ENCODE results near the gene NKX2-2. TPM values are rescaled to one million over a fixed set of nuclear protein-coding genes. Genes with fewer than 3 reads are reported as not detected.
A peak's percentile ranks its signal among the peaks of the same experiment; 100 is the strongest.

The NKX2-2 gene
- total RNA-seq, 1 experiment from 2014 or later: not detected

GRCh38 chr20:21515300-21516179 lies 1.7 kb upstream of the NKX2-2 start:
- no peak for DNase-seq
- intact Hi-C loops (cut with micrococcal nuclease; ENCODE audit: unreplicated experiment): no loop called here
- TF ChIP-seq CTCF (IDR thresholded peaks at IDR 0.05; ENCODE audit: unreplicated experiment): no peak
- CTCF ChIA-PET: no interaction called here
- no peaks in the 10 kb centered on the region for H3K36me3 Mint-ChIP-seq (ENCODE audit: insufficient read depth, unreplicated experiment)
- H3K9me3 Mint-ChIP-seq (ENCODE audit: low read depth, unreplicated experiment): no peaks in the 10 kb centered on the region
- no peak overlapping the region for H3K27ac Mint-ChIP-seq (ENCODE audit: unreplicated experiment)
- H3K4me3 Mint-ChIP-seq (ENCODE audit: low read depth, unreplicated experiment): no peak overlapping the region
- no TSS peak for BruUV-seq (replicated peaks)
- H3K4me1 Mint-ChIP-seq (ENCODE audit: low read depth, unreplicated experiment): no peaks in the 10 kb centered on the region
- H3K27me3 Mint-ChIP-seq (ENCODE audit: unreplicated experiment): peaks cover 12% of the 10 kb centered on the region

- CTCF ChIA-PET: no interaction called here
- DNase-seq: no peak
- Mint-ChIP-seq H3K4me3 (ENCODE audit: low read depth, unreplicated experiment) (no peak overlapping the region), H3K9me3 (ENCODE audit: low read depth, unreplicated experiment) (no peaks in the 10 kb centered on the region), H3K27ac (ENCODE audit: unreplicated experiment) (no peak overlapping the region), H3K36me3 (ENCODE audit: insufficient read depth, unreplicated experiment) (no peaks in the 10 kb centered on the region), H3K27me3 (ENCODE audit: unreplicated experiment) (peaks cover 12% of the 10 kb centered on the region), H3K4me1 (ENCODE audit: low read depth, unreplicated experiment) (no peaks in the 10 kb centered on the region)
- intact Hi-C loops (cut with micrococcal nuclease; ENCODE audit: unreplicated experiment): no loop called here
- BruUV-seq (replicated peaks): no TSS peak
- TF ChIP-seq CTCF (IDR thresholded peaks at IDR 0.05; ENCODE audit: unreplicated experiment): no peak
These were observed 838 bp upstream of the NKX2-2 start for GRCh38 chr20:21514553-21515251.

GRCh38 chr20:21513181-21513663 lies 642 bp downstream of the NKX2-2 start:
- no peak for DNase-seq
- intact Hi-C loops (cut with micrococcal nuclease; ENCODE audit: unreplicated experiment): no loop called here
- CTCF ChIA-PET: no interaction called here
- H3K36me3 Mint-ChIP-seq (ENCODE audit: insufficient read depth, unreplicated experiment): no peaks in the 10 kb centered on the region
- H3K27me3 Mint-ChIP-seq (ENCODE audit: unreplicated experiment): peaks cover 12% of the 10 kb centered on the region
- H3K9me3 Mint-ChIP-seq (ENCODE audit: low read depth, unreplicated experiment): no peaks in the 10 kb centered on the region
- H3K27ac Mint-ChIP-seq (ENCODE audit: unreplicated experiment): no peak overlapping the region
- H3K4me3 Mint-ChIP-seq (ENCODE audit: low read depth, unreplicated experiment): peak overlapping the region; percentile 45
- no peaks in the 10 kb centered on the region for H3K4me1 Mint-ChIP-seq (ENCODE audit: low read depth, unreplicated experiment)
- no TSS peak for BruUV-seq (replicated peaks)
- no peak for TF ChIP-seq CTCF (IDR thresholded peaks at IDR 0.05; ENCODE audit: unreplicated experiment)

- BruUV-seq (replicated peaks): no TSS peak
- peaks cover 12% of the 10 kb centered on the region for H3K27me3 Mint-ChIP-seq (ENCODE audit: unreplicated experiment)
- H3K27ac Mint-ChIP-seq (ENCODE audit: unreplicated experiment): no peak overlapping the region
- peak overlapping the region; percentile 19 for H3K4me3 Mint-ChIP-seq (ENCODE audit: low read depth, unreplicated experiment)
- no peaks in the 10 kb centered on the region for H3K9me3 Mint-ChIP-seq (ENCODE audit: low read depth, unreplicated experiment)
- DNase-seq: no peak
- H3K4me1 Mint-ChIP-seq (ENCODE audit: low read depth, unreplicated experiment): no peaks in the 10 kb centered on the region
- no peaks in the 10 kb centered on the region for H3K36me3 Mint-ChIP-seq (ENCODE audit: insufficient read depth, unreplicated experiment)
- no peak for TF ChIP-seq CTCF (IDR thresholded peaks at IDR 0.05; ENCODE audit: unreplicated experiment)
- CTCF ChIA-PET: no interaction called here
- intact Hi-C loops (cut with micrococcal nuclease; ENCODE audit: unreplicated experiment): no loop called here
These were observed 1.2 kb downstream of the NKX2-2 start for GRCh38 chr20:21512634-21513180.

Data from Calu3 (cell line).